Esophagus squamous epithelium (tissue), 4 donors: ENCODE measurements around the gene DLG2.

Experiments used
- POLR2A ChIP-seq, 4 donors: fragments of 450-650 bp; IDR thresholded peaks; one replicate each; pipeline ENCODE4 v1.6.1; 2017; ENCODE audit warnings: antibody characterized with exemption in 4 of 4, mild to moderate bottlenecking in 4 of 4, moderate library complexity in 3 of 4
- TF ChIP-seq, protein P1 (sequence below), 6 experiments: fragments of 450-650 bp in 4 of 6; fragments of 200-600 bp in 2 of 6; sonication (generic) in 2 of 6; IDR thresholded peaks; one replicate each; pipeline ENCODE4 v1.5.1; 2016 to 2019; ENCODE audit warnings: antibody characterized with exemption in 6 of 6, mild to moderate bottlenecking in 4 of 6, moderate library complexity in 4 of 6

DNA sequence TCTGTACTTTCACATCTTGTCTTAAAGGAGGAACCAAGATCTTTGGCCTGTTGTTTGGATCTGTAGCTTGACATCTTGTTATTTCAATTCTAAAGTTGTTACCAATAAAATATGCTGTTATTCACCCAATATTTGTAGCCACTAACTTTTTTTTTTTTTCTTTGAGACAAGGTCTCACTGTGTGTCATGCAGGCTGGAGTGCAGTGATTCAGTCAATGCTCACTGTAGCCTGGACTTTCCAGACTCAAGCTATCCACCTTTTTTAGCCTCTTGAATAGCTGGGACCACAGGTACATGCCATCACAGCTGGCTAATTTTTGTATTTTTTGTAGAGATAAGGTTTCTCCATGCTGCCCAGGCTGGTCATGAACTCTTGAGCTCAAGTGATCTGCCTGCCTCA is 769.4 kb downstream of the DLG2 start:
- TF ChIP-seq, protein P1, sequence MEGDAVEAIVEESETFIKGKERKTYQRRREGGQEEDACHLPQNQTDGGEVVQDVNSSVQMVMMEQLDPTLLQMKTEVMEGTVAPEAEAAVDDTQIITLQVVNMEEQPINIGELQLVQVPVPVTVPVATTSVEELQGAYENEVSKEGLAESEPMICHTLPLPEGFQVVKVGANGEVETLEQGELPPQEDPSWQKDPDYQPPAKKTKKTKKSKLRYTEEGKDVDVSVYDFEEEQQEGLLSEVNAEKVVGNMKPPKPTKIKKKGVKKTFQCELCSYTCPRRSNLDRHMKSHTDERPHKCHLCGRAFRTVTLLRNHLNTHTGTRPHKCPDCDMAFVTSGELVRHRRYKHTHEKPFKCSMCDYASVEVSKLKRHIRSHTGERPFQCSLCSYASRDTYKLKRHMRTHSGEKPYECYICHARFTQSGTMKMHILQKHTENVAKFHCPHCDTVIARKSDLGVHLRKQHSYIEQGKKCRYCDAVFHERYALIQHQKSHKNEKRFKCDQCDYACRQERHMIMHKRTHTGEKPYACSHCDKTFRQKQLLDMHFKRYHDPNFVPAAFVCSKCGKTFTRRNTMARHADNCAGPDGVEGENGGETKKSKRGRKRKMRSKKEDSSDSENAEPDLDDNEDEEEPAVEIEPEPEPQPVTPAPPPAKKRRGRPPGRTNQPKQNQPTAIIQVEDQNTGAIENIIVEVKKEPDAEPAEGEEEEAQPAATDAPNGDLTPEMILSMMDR (IDR thresholded peaks at IDR 0.05): no peak
- TF ChIP-seq POLR2A (IDR thresholded peaks at IDR 0.05): no peak
